IMR-90 (cell line): Measurements from ENCODE around the gene KYAT1. TPM values are rescaled to one million over a fixed set of nuclear protein-coding genes. Genes with fewer than 3 reads are reported as not detected.

ENCODE experiments used
- ATAC-seq: fragments of 200-7000 bp; cut with Tn5 transposase; 2 replicates; pipeline ENCODE4 v1.9.1; 2020; ENCODE audit warnings: low read depth, mild to moderate bottlenecking, moderate library complexity
- BruUV-seq: library from RNA; stranded (reverse); fragments of 400-500 nt; replicated peaks from 2 replicates; lab custom pipeline; 2021; lab: Mats Ljungman, UMichigan
- CTCF ChIA-PET: fragments of 300-600 bp; formaldehyde crosslinking; extraction: SDS; loops from one replicate; lab custom pipeline; 2021; ENCODE audit warnings: antibody characterized with exemption; lab: Yijun Ruan, JAX
- POLR2A ChIA-PET: fragments of 300-600 bp; sonication (Branson Sonifier 250); formaldehyde crosslinking; loops from one replicate; lab custom pipeline; 2022; ENCODE audit warnings: antibody characterized with exemption; ENCODE audit not compliant: unreplicated experiment; lab: Charles Lee
- DNase-seq: peaks from one replicate; pipeline ENCODE4 v3.0.0; 2013
- H2AFZ ChIP-seq: replicated peaks from 2 replicates; pipeline ENCODE3; 2013; ENCODE audit warnings: low read length, mild to moderate bottlenecking; ENCODE audit not compliant: poor library complexity
- H2AK5ac ChIP-seq: 2 replicates; pipeline ENCODE4 v1.6.1; 2013; ENCODE audit warnings: low read depth, low read length, inconsistent platforms
- H2AK9ac ChIP-seq: replicated peaks from 2 replicates; pipeline ENCODE3; 2013; ENCODE audit warnings: mild to moderate bottlenecking, low read depth, low read length, moderate library complexity; ENCODE audit not compliant: poor library complexity
- H2BK120ac ChIP-seq: 2 replicates; pipeline ENCODE4 v1.6.1; 2013; ENCODE audit warnings: low read depth, low read length, inconsistent platforms
- H2BK15ac ChIP-seq: 3 replicates; pipeline ENCODE4 v1.6.1; 2013; ENCODE audit warnings: low read depth, low read length, inconsistent platforms
- H2BK20ac ChIP-seq: 2 replicates; pipeline ENCODE4 v1.6.1; 2013; ENCODE audit warnings: low read depth, mild to moderate bottlenecking, inconsistent platforms, low read length, moderate library complexity
- H2BK5ac ChIP-seq: 2 replicates; pipeline ENCODE4 v1.6.1; 2013; ENCODE audit warnings: mild to moderate bottlenecking, low read depth, low read length, inconsistent platforms; ENCODE audit not compliant: poor library complexity, severe bottlenecking
- H3K14ac ChIP-seq: replicated peaks from 2 replicates; pipeline ENCODE4 v1.6.1; 2013; ENCODE audit warnings: low read depth, low read length, inconsistent platforms
- H3K18ac ChIP-seq: 2 replicates; pipeline ENCODE4 v1.6.1; 2013; ENCODE audit warnings: low read depth, low read length, control low read depth
- H3K23ac ChIP-seq: 2 replicates; pipeline ENCODE4 v1.6.1; 2013; ENCODE audit warnings: low read depth, low read length, inconsistent platforms
- H3K27ac ChIP-seq: 2 replicates; pipeline ENCODE4 v1.5.1; 2013; ENCODE audit warnings: mild to moderate bottlenecking, control low read depth, low read length; ENCODE audit not compliant: insufficient read depth
- H3K27me3 ChIP-seq: 2 replicates; pipeline ENCODE4 v1.6.1; 2013; ENCODE audit warnings: low read length; ENCODE audit not compliant: control insufficient read depth, insufficient read depth
- H3K36me3 ChIP-seq: 2 replicates; pipeline ENCODE4 v1.6.1; 2013; ENCODE audit warnings: low read length, mixed read lengths; ENCODE audit not compliant: control insufficient read depth, insufficient read depth
- H3K4ac ChIP-seq: 2 replicates; pipeline ENCODE4 v1.6.1; 2013; ENCODE audit warnings: low read depth, low read length, inconsistent platforms
- H3K4me1 ChIP-seq: 2 replicates; pipeline ENCODE4 v1.6.1; 2013; ENCODE audit warnings: low read length, mixed read lengths; ENCODE audit not compliant: control insufficient read depth, insufficient read depth
- H3K4me2 ChIP-seq: 2 replicates; pipeline ENCODE4 v1.6.1; 2013; ENCODE audit warnings: low read depth, mild to moderate bottlenecking, control low read depth, low read length, moderate library complexity
- H3K4me3 ChIP-seq: 2 replicates; pipeline ENCODE4 v1.5.1; 2013; ENCODE audit warnings: low read depth, mild to moderate bottlenecking, control low read depth, low read length, moderate library complexity; ENCODE audit not compliant: insufficient read depth
- H3K56ac ChIP-seq: 2 replicates; pipeline ENCODE4 v1.6.1; 2013; ENCODE audit warnings: low read length, inconsistent platforms; ENCODE audit not compliant: insufficient read depth; ENCODE audit errors: extremely low read depth
- H3K79me1 ChIP-seq, 2 experiments: 2 replicates each; pipeline ENCODE4 v1.6.1; 2013; ENCODE audit warnings: low read length in 2 of 2, inconsistent platforms in 1 of 2, low read depth in 1 of 2
- H3K9ac ChIP-seq: 2 replicates; pipeline ENCODE4 v1.6.1; 2013; ENCODE audit warnings: low read depth, low read length, control low read depth
- H3K9me1 ChIP-seq: 2 replicates; pipeline ENCODE4 v1.6.1; 2013; ENCODE audit warnings: low read length, inconsistent platforms; ENCODE audit not compliant: insufficient read depth
- H3K9me3 ChIP-seq: 2 replicates; pipeline ENCODE4 v1.6.1; 2013; ENCODE audit warnings: low read length; ENCODE audit not compliant: control insufficient read depth, insufficient read depth
- H4K20me1 ChIP-seq: 2 replicates; pipeline ENCODE4 v1.6.1; 2013; ENCODE audit warnings: low read length, inconsistent platforms; ENCODE audit not compliant: insufficient read depth
- H4K5ac ChIP-seq: 2 replicates; pipeline ENCODE4 v1.6.1; 2013; ENCODE audit warnings: mild to moderate bottlenecking, low read depth, low read length, control low read depth
- H4K8ac ChIP-seq, 2 experiments: 2 replicates each; pipeline ENCODE4 v1.6.1; 2013; ENCODE audit warnings: low read depth in 2 of 2, low read length in 2 of 2, control low read depth in 1 of 2, inconsistent platforms in 1 of 2
- H4K91ac ChIP-seq: 2 replicates; pipeline ENCODE4 v1.6.1; 2013; ENCODE audit warnings: low read depth, low read length, inconsistent platforms; ENCODE audit not compliant: insufficient read depth
- CEBPB ChIP-seq: IDR thresholded peaks from 2 replicates; pipeline ENCODE4 v1.6.1; 2012; ENCODE audit warnings: low read depth, low read length, improper control_type of control experiment
- ELK1 ChIP-seq: fragments of 150-350 bp; IDR thresholded peaks from 2 replicates; pipeline ENCODE4 v1.6.1; 2016; ENCODE audit warnings: low read depth, mild to moderate bottlenecking, low read length, moderate library complexity, borderline replicate concordance
- FOS ChIP-seq: fragments of 150-350 bp; IDR thresholded peaks from 2 replicates; pipeline ENCODE4 v1.6.1; 2016; ENCODE audit warnings: low read depth, low read length
- MXI1 ChIP-seq: IDR thresholded peaks from 2 replicates; pipeline ENCODE4 v1.6.1; 2012; ENCODE audit warnings: low read depth, mild to moderate bottlenecking, low read length, moderate library complexity, borderline replicate concordance
- NFE2L2 ChIP-seq: fragments of 150-350 bp; IDR thresholded peaks from 2 replicates; pipeline ENCODE4 v1.6.1; 2016; ENCODE audit warnings: low read depth, mild to moderate bottlenecking, low read length
- POLR2A ChIP-seq: IDR thresholded peaks from 2 replicates; pipeline ENCODE4 v1.6.1; 2012; ENCODE audit warnings: mild to moderate bottlenecking, low read depth, low read length
- SMC3 ChIP-seq: fragments of 150-350 bp; IDR thresholded peaks from 2 replicates; pipeline ENCODE4 v1.6.1; 2016; ENCODE audit warnings: low read depth, mild to moderate bottlenecking, antibody characterized with exemption, low read length, moderate library complexity
- USF2 ChIP-seq: fragments of 150-350 bp; IDR thresholded peaks from 2 replicates; pipeline ENCODE4 v1.6.1; 2017; ENCODE audit warnings: mild to moderate bottlenecking, antibody characterized with exemption, low read length, low read depth
- WGBS, 2 experiments: methylation state at CpG; one replicate each; pipeline versions ENCODE4 v1.1.5 to v1.1.7; 2013; ENCODE audit warnings: missing lambda C conversion rate in 2 of 2; ENCODE audit not compliant: insufficient read length in 1 of 2; ENCODE audit errors: extremely low coverage in 2 of 2; 5-methylcytosine and 5-hydroxymethylcytosine counted together
- dilution Hi-C: fragments of 300-500 bp; cut with HindIII; formaldehyde crosslinking; loops from one replicate; pipeline ENCODE4 v1.14.3; 2018; ENCODE audit warnings: low sequenced_read_pairs; ENCODE audit not compliant: unreplicated experiment
- in situ Hi-C: fragments of 300-500 bp; cut with MboI; formaldehyde crosslinking; loops from 3 replicates; pipeline ENCODE4 v1.14.3; 2019; ENCODE audit warnings: low sequenced_read_pairs, inconsistent platforms, mixed read lengths
- intact Hi-C: fragments of 100-400 bp; cut with micrococcal nuclease; formaldehyde crosslinking; loops from 2 replicates; pipeline ENCODE4 v1.10.0; 2022
- polyA plus RNA-seq, 3 experiments: library from polyadenylated mRNA; depleted of rRNA; stranded (reverse); fragments of >200 nt; gene quantifications; 2 replicates each; pipeline ENCODE4 v1.2.3, GENCODE V29; 2012; ENCODE audit warnings: low replicate concordance in 1 of 3
- total RNA-seq: library from RNA; depleted of rRNA; stranded (reverse); fragments of >200 nt; gene quantifications from 2 replicates; pipeline ENCODE4 v1.2.3, GENCODE V29; 2012

Gene KYAT1
- total and polyA plus RNA-seq, 2 of the 4 experiments (the other 2 are of a cell fraction) = 6.8 to 9.5 TPM

GRCh38 chr9:128928624-128929023, 46.9 kb upstream of the KYAT1 start:
- no peaks in the 10 kb centered on the region for H3K9me3 ChIP-seq
- no peak overlapping the region for H3K9ac ChIP-seq
- H3K4me3 ChIP-seq = no peak overlapping the region
- H3K9me1 ChIP-seq = no peaks in the 10 kb centered on the region
- H3K14ac ChIP-seq = no peak overlapping the region; the same call in 1 of the 2 replicates
- H2BK120ac ChIP-seq = no peak overlapping the region
- no peak overlapping the region for H2BK5ac ChIP-seq
- in situ Hi-C loops = loop anchor here (5.0 kb wide), 1 partner anchor 61 kb away; no protein-coding TSS in a partner anchor
- no peaks in the 10 kb centered on the region for H3K4me1 ChIP-seq
- no peak overlapping the region for H4K91ac ChIP-seq
- no peaks in the 10 kb centered on the region for H4K20me1 ChIP-seq
- no peak overlapping the region for H4K8ac ChIP-seq
- no peaks in the 10 kb centered on the region for H3K79me1 ChIP-seq
- TF ChIP-seq POLR2A = no peak
- no peak for TF ChIP-seq NFE2L2
- no peak for TF ChIP-seq MXI1
- TF ChIP-seq CEBPB = no peak
- no peak for TF ChIP-seq ELK1
- no peak for TF ChIP-seq FOS
- no peak for TF ChIP-seq SMC3
- no peak for TF ChIP-seq USF2
- no peak for ATAC-seq
- H4K5ac ChIP-seq = no peak overlapping the region
- no peaks in the 10 kb centered on the region for H3K36me3 ChIP-seq
- no peak overlapping the region for H2AK5ac ChIP-seq
- dilution Hi-C loops = no loop called here
- H3K4me2 ChIP-seq = no peak overlapping the region
- H2BK20ac ChIP-seq = no peak overlapping the region
- no peak overlapping the region for H3K18ac ChIP-seq
- no peak overlapping the region for H3K56ac ChIP-seq
- intact Hi-C loops = loop anchor here (1.0 to 2.0 kb wide), 3 partner anchors 47 to 294 kb away; partner anchors contain the start of gene KYAT1
- peak; percentile 25 for DNase-seq
- CTCF ChIA-PET = interaction anchor here (0.6 to 2.0 kb wide), 11 partner anchors 8 to 100 kb away, joined by 3 to 8 read pairs (median 4); partner anchors contain the start of gene PHYHD1
- BruUV-seq = no TSS peak
- no peaks in the 10 kb centered on the region for H3K27me3 ChIP-seq
- no peak overlapping the region for H3K27ac ChIP-seq
- no CpG with 5 or more reads among the region's 2 CpGs for WGBS, 2 experiments
- no peak overlapping the region for H2BK15ac ChIP-seq
- H2AFZ ChIP-seq = peak overlapping the region; percentile 43
- peak overlapping the region; percentile 65 for H2AK9ac ChIP-seq
- no peak overlapping the region for H3K4ac ChIP-seq
- H3K23ac ChIP-seq = no peak overlapping the region
- POLR2A ChIA-PET = no interaction called here
